GM13976 (cell line): ENCODE results near the gene PSMB2.
"Not testable (repeated sequence)": the region's sequence is repeated elsewhere in the genome, so short reads cannot be mapped to it uniquely, and the experiment has no call there.

Experiments used
- DNase-seq: peaks from one replicate; pipeline ENCODE4 v3.0.0; 2012; ENCODE audit warnings: low spot score
- CTCF ChIP-seq: IDR thresholded peaks from 2 replicates; pipeline ENCODE4 v1.5.1; 2012; ENCODE audit warnings: borderline replicate concordance, mild to moderate bottlenecking; ENCODE audit not compliant: insufficient read depth; ENCODE audit errors: extremely low read depth, missing control alignments, control extremely low read depth
- in situ Hi-C: fragments of 300-500 bp; cut with MboI; formaldehyde crosslinking; loops from one replicate; pipeline ENCODE4 v1.12.0; 2022; ENCODE audit warnings: low sequenced_read_pairs, mixed read lengths, inconsistent platforms; ENCODE audit not compliant: unreplicated experiment

PSMB2 gene

GRCh38 chr1:35641233-35641866 is at the start of gene PSMB2:
Gene PSMB2, minus strand, starts transcription at chr1:35641526. Its CDS starts 94 bp downstream, at chr1:35641432.
- peak; percentile 92 for DNase-seq
- no peak for TF ChIP-seq CTCF
- in situ Hi-C loops, result no loop called here

GRCh38 chr1:35691080-35691479 is 49.8 kb upstream of the PSMB2 start:
- no peak for DNase-seq
- in situ Hi-C loops, result no loop called here
- TF ChIP-seq CTCF, result no peak

- in situ Hi-C loops, DNase-seq: not testable (repeated sequence)
Measured at GRCh38 chr1:35690103-35690502, 48.8 kb upstream of the PSMB2 start.

- TF ChIP-seq CTCF, result no peak
- DNase-seq, result no peak
- in situ Hi-C loops, result no loop called here
Measured at GRCh38 chr1:35688161-35688560, 46.8 kb upstream of the PSMB2 start.

GRCh38 chr1:35683012-35683411 is 41.7 kb upstream of the PSMB2 start:
- TF ChIP-seq CTCF, result no peak
- no peak for DNase-seq
- in situ Hi-C loops, result no loop called here

GRCh38 chr1:35680271-35680670 is 38.9 kb upstream of the PSMB2 start:
- in situ Hi-C loops, result no loop called here
- TF ChIP-seq CTCF, result no peak
- no peak for DNase-seq

- in situ Hi-C loops, result no loop called here
- no peak for DNase-seq
- no peak for TF ChIP-seq CTCF
Measured at GRCh38 chr1:35675773-35676172, 34.4 kb upstream of the PSMB2 start.
